Measurements from ENCODE around the gene APBB3.

GRCh38 chr5:140569197-140569596 is 4.8 kb upstream of the APBB3 start:
- TF ChIP-seq TAF1 (IDR thresholded peaks at IDR 0.05; ENCODE audit: borderline replicate concordance, insufficient read depth, low read length), result no peak
- TF ChIP-seq POLR2AphosphoS5 (IDR thresholded peaks at IDR 0.05; ENCODE audit: low read depth, low read length), result no peak
- no peak for TF ChIP-seq REST (IDR thresholded peaks at IDR 0.05; ENCODE audit: insufficient read depth in 1 of 2, low read depth in 2 of 2, low read length in 2 of 2)
- no peak for TF ChIP-seq SIN3A (IDR thresholded peaks at IDR 0.05; ENCODE audit: borderline replicate concordance, insufficient read depth, low read length)
- no peak for TF ChIP-seq FOXP2 (optimal IDR thresholded peaks at IDR 0.05; ENCODE audit: borderline replicate concordance, extremely low read depth, extremely low read length, insufficient read depth)
